GM18526 (cell line): ENCODE data around the gene KIF13A.

Experiments used
- POLR2A ChIP-seq: IDR thresholded peaks from 3 replicates; pipeline ENCODE4 v1.6.1; 2011; ENCODE audit not compliant: insufficient read length; ENCODE audit errors: extremely low read depth

Gene KIF13A

GRCh38 chr6:17980329-17980728 is 7.1 kb downstream of the KIF13A start:
- no peak for TF ChIP-seq POLR2A

DNA sequence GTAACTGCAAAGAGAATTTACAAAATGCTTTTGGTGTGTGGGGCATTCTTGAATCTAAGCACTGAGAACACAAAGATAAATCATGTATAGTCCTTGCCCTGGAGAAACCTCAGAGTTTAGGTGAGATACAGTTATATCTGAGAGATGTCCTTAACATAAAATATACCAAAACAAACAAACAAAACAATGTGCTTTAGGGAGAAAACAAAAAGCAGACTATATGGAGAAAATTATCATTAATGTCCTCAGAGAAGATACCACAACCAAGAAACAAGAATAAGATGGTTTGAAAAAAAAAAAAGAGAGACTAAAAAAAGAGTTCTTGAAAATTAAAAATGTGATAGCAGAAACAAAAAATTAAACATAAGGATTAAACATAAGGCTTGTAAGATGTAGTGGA is 8.0 kb downstream of the KIF13A start:
- no peak for TF ChIP-seq POLR2A

GRCh38 chr6:17974570-17975368 is 12.7 kb downstream of the KIF13A start:
- TF ChIP-seq POLR2A: no peak

- no peak for TF ChIP-seq POLR2A
Observed at GRCh38 chr6:17972978-17973622, 14.3 kb downstream of the KIF13A start.

- no peak for TF ChIP-seq POLR2A
Observed at GRCh38 chr6:17972074-17972952, 15.1 kb downstream of the KIF13A start.

- TF ChIP-seq POLR2A: no peak
Observed at GRCh38 chr6:17971128-17972073, 16.0 kb downstream of the KIF13A start.

- TF ChIP-seq POLR2A: no peak
Observed at GRCh38 chr6:17968876-17969275, 18.6 kb downstream of the KIF13A start.

DNA sequence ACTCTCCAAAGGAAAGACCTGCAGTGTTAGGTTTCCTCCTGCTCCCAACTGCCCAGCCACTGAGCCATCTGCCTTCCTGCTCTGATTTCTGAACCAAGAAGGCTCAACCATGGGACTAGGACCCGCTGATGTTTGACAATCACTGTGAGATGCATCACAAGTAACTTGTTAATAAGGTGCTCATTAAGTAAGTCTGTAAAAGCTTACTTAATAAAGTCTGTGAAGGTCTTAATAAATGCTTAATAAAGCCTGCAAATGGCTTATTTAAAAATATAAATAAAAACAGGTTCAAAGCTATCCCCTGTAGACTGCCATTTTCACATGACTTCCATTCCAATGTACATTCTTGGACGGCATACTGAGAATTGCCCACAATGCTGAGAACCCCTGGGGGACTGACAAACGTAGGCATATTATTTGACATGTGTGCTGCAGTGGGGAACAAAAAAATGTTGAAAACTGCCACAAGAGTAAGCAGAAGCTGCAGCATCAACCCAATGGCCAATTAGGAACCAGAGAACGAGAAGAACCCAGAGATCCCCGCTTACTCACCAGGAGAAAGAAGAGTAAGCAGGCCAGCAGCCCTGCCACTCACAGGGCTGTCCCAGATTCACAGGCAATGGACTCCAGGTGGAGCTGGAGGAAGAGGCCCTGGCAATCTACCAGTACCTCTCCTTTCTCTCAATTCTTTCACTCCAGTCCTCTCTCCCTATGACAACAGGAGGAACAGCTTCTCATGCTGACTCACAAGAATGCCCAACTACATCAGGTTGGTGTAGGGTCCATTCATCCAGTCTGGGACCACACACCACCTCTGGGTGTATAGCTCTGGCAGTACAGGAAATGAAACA is 19.5 kb downstream of the KIF13A start:
- TF ChIP-seq POLR2A: no peak

- TF ChIP-seq POLR2A: no peak
Observed at GRCh38 chr6:17966451-17966850, 21.0 kb downstream of the KIF13A start.

GRCh38 chr6:17965397-17965796 is 22.0 kb downstream of the KIF13A start:
- TF ChIP-seq POLR2A: no peak

GRCh38 chr6:17964633-17965032 is 22.8 kb downstream of the KIF13A start:
- no peak for TF ChIP-seq POLR2A

- no peak for TF ChIP-seq POLR2A
Observed at GRCh38 chr6:17962436-17963031, 24.9 kb downstream of the KIF13A start.

- TF ChIP-seq POLR2A: no peak
Observed at GRCh38 chr6:17959302-17959701, 28.1 kb downstream of the KIF13A start.

- TF ChIP-seq POLR2A: no peak
Observed at GRCh38 chr6:17957904-17958620, 29.4 kb downstream of the KIF13A start.
